ENCODE measurements around the gene CSMD2.

- no peak for TF ChIP-seq SIN3A (IDR thresholded peaks at IDR 0.05; ENCODE audit: borderline replicate concordance, insufficient read depth, low read length)
- TF ChIP-seq POLR2AphosphoS5 (IDR thresholded peaks at IDR 0.05; ENCODE audit: low read depth, low read length): no peak
- TF ChIP-seq TAF1 (IDR thresholded peaks at IDR 0.05; ENCODE audit: borderline replicate concordance, insufficient read depth, low read length): no peak
- TF ChIP-seq REST (IDR thresholded peaks at IDR 0.05; ENCODE audit: insufficient read depth in 1 of 2, low read depth in 2 of 2, low read length in 2 of 2): no peak
Observed at GRCh38 chr1:33777337-33777736, 387.7 kb downstream of the CSMD2 start.

All from PFSK-1 (cell line).